ENCODE data around the gene ATXN1.

Gene ATXN1

DNA sequence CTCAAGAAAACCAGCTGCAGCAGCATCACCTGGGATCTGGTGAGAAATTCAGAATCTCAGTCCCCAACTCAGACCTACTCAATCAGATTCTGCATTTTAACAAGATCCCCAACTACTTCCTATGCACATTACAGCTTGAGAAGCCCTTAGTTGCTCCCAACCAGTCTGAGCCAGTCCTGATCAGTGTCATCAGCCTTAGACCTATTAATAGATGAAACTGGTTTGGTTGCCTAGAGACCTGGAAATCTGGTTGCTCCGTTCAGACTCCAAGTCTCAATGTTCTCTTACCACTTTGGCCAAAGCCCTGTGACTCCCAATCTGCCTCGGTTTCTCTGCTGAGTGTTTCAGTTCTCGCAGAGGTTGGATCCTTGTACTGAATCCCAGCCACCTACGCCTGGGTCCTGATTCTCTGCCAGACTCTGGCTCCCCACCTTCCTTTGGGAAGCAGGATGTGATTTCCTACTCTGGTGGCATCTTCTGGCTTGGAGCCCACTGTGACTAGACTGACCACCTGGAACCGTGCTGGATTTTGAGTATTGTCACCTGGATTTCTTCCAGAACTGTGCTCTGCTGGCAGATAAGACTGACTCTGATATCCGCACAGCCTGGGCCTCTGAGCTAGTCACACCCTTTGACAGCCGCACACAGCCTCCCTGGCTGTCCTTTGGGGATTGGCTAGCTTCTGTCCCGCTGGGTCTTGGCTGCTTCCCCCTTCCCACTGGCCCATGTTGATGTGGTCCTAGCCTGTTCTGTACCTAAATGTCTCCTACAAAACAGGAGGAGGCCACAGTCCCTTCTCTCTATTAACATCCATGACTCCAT lies 20.3 kb upstream of the ATXN1 start:
- Histone ChIP-seq H3K9me3 (ENCODE audit: control insufficient read depth in 1 of 2, low read length in 2 of 2) (no peaks in the 10 kb centered on the region), H3K4me1 (ENCODE audit: control insufficient read depth in 1 of 2, insufficient read depth in 2 of 2, low read length in 2 of 2) (no peaks in the 10 kb centered on the region), H3K36me3 (ENCODE audit: control insufficient read depth in 1 of 2, insufficient read depth in 2 of 2, low read length in 2 of 2) (no peaks in the 10 kb centered on the region), H3K27ac (ENCODE audit: low read length) (no peak overlapping the region), H3K4me3 (ENCODE audit: low read depth in 1 of 2, low read length in 2 of 2) (no peak overlapping the region), H3K27me3 (ENCODE audit: low read depth, low read length) (no peaks in the 10 kb centered on the region)

DNA sequence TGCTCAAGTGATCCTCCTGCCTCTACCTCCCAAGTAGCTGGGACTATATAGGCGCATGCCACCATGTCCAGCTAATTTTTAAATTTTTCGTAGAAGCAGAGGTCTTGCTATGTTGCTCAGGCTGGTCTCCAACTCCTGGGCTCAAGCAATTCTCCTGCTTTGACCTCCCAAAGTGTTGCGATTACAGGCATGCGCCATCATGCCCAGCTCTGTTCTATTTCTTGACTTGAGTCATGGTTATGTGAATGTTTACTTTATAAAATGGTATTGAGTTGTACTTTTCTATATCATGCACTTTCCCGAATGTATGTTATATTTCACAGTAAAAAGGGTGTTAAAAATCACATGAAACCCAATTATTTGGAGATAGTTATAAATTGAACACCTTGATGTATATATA lies 17.3 kb upstream of the ATXN1 start:
- no peaks in the 10 kb centered on the region for H3K9me3 ChIP-seq (ENCODE audit: control insufficient read depth in 1 of 2, low read length in 2 of 2)
- H3K4me1 ChIP-seq (ENCODE audit: control insufficient read depth in 1 of 2, insufficient read depth in 2 of 2, low read length in 2 of 2), result no peaks in the 10 kb centered on the region
- H3K36me3 ChIP-seq (ENCODE audit: control insufficient read depth in 1 of 2, insufficient read depth in 2 of 2, low read length in 2 of 2), result no peaks in the 10 kb centered on the region
- H3K27me3 ChIP-seq (ENCODE audit: low read depth, low read length), result no peaks in the 10 kb centered on the region
- H3K4me3 ChIP-seq (ENCODE audit: low read depth in 1 of 2, low read length in 2 of 2), result no peak overlapping the region
- no peak overlapping the region for H3K27ac ChIP-seq (ENCODE audit: low read length)

DNA sequence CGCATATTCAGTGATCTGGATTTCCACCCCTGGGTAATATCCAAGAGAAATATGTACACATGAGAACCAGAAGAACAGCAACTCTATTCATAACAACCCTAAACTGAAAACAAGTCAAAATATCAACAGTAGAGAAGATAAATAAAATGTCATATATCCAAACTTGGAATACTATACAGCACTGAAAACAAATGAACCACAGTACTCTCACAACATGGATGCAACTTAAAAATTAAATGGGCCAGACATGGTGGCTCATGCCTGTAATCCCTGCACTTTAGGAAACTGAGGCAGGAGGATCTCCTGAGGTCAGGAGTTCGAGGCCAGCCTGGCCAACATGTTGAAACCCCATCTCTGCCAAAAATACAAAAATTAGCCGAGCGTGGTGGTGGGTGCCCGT lies 16.5 kb upstream of the ATXN1 start:
- no peaks in the 10 kb centered on the region for H3K27me3 ChIP-seq (ENCODE audit: low read depth, low read length)
- H3K9me3 ChIP-seq (ENCODE audit: control insufficient read depth in 1 of 2, low read length in 2 of 2), result no peaks in the 10 kb centered on the region
- H3K4me1 ChIP-seq (ENCODE audit: control insufficient read depth in 1 of 2, insufficient read depth in 2 of 2, low read length in 2 of 2), result no peaks in the 10 kb centered on the region
- H3K27ac ChIP-seq (ENCODE audit: low read length), result no peak overlapping the region
- no peaks in the 10 kb centered on the region for H3K36me3 ChIP-seq (ENCODE audit: control insufficient read depth in 1 of 2, insufficient read depth in 2 of 2, low read length in 2 of 2)
- no peak overlapping the region for H3K4me3 ChIP-seq (ENCODE audit: low read depth in 1 of 2, low read length in 2 of 2)

DNA sequence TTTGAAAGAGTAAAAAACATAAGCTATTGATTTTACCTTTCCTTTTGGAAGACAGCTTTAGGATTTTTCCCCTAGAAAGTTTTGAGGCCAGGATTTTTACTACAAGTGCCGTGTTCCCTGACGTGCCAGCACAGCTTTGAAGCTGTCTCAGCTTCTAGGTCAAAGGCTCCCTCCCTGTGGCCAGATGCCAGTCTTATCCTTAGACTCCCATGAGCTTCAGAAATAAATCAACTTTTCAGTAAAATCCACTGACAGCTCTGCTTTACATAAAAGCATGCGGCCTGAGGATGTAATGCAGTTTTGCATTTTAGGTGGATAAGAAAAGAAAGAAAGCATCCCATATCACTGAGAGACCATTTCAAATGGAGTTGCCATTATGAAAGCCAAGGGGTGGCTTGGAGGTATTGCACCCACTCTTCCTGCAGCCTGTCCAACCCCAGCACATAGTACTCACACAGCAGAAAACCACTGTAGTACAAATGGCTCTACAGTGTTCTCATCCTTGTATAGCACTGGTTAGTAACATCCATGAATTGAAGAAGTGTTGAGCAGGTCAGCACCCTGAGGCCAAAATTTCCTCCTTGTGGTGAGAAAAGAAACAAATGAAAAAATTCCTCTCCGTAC lies 15.2 kb upstream of the ATXN1 start:
- no peaks in the 10 kb centered on the region for H3K36me3 ChIP-seq (ENCODE audit: control insufficient read depth in 1 of 2, insufficient read depth in 2 of 2, low read length in 2 of 2)
- H3K9me3 ChIP-seq (ENCODE audit: control insufficient read depth in 1 of 2, low read length in 2 of 2), result no peaks in the 10 kb centered on the region
- no peak overlapping the region for H3K27ac ChIP-seq (ENCODE audit: low read length)
- no peaks in the 10 kb centered on the region for H3K27me3 ChIP-seq (ENCODE audit: low read depth, low read length)
- no peak overlapping the region for H3K4me3 ChIP-seq (ENCODE audit: low read depth in 1 of 2, low read length in 2 of 2)
- H3K4me1 ChIP-seq (ENCODE audit: control insufficient read depth in 1 of 2, insufficient read depth in 2 of 2, low read length in 2 of 2), result no peaks in the 10 kb centered on the region

DNA sequence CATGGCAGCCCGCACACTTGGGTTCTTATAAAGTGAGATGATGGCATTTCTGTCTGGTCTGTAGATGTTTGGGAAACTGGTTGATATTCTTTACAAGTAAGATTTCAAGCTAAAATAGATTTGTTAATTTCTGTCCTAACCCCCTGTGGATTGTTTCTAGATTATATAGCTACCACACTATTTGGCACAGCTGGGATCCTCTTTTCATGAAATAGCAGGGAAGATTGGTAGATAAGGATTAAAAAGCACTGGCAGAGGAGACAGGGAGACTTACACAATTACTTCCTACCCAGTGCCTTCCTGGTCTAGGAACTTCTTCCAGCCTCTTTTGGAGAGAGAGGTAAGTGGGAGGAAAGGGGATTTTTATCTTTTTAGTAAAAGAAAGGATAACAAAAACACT lies 13.2 kb upstream of the ATXN1 start:
- Histone ChIP-seq H3K4me3 (ENCODE audit: low read depth in 1 of 2, low read length in 2 of 2) (no peak overlapping the region), H3K4me1 (ENCODE audit: control insufficient read depth in 1 of 2, insufficient read depth in 2 of 2, low read length in 2 of 2) (peaks cover 3 to 16% of the 10 kb centered on the region in 2 donors), H3K27me3 (ENCODE audit: low read depth, low read length) (no peaks in the 10 kb centered on the region), H3K9me3 (ENCODE audit: control insufficient read depth in 1 of 2, low read length in 2 of 2) (no peaks in the 10 kb centered on the region), H3K36me3 (ENCODE audit: control insufficient read depth in 1 of 2, insufficient read depth in 2 of 2, low read length in 2 of 2) (no peaks in the 10 kb centered on the region), H3K27ac (ENCODE audit: low read length) (no peak overlapping the region)

DNA sequence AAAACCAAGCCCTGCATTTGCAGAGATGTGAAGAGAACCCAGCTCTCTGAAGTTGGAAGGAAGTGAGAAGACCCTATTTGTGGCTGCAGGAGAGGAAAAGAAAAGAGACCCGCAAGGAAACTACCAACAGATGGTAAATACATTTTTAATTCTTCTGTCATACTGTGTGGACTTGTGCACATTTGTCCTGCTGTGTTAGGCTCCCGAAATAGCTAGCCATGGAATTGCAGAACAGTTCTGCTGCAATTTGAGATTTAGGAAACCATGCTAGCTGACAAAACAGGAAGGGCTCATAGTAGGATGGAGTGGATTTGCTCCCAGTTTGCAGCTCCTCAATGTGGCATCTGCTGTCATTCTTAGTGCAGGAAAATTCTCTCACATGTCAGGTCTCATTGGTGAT lies 12.1 kb upstream of the ATXN1 start:
- Histone ChIP-seq H3K27ac (ENCODE audit: low read length) (no peak overlapping the region), H3K4me1 (ENCODE audit: control insufficient read depth in 1 of 2, insufficient read depth in 2 of 2, low read length in 2 of 2) (peaks cover 13 to 27% of the 10 kb centered on the region in 2 donors), H3K36me3 (ENCODE audit: control insufficient read depth in 1 of 2, insufficient read depth in 2 of 2, low read length in 2 of 2) (no peaks in the 10 kb centered on the region), H3K9me3 (ENCODE audit: control insufficient read depth in 1 of 2, low read length in 2 of 2) (no peaks in the 10 kb centered on the region), H3K4me3 (ENCODE audit: low read depth in 1 of 2, low read length in 2 of 2) (no peak overlapping the region), H3K27me3 (ENCODE audit: low read depth, low read length) (no peaks in the 10 kb centered on the region)

DNA sequence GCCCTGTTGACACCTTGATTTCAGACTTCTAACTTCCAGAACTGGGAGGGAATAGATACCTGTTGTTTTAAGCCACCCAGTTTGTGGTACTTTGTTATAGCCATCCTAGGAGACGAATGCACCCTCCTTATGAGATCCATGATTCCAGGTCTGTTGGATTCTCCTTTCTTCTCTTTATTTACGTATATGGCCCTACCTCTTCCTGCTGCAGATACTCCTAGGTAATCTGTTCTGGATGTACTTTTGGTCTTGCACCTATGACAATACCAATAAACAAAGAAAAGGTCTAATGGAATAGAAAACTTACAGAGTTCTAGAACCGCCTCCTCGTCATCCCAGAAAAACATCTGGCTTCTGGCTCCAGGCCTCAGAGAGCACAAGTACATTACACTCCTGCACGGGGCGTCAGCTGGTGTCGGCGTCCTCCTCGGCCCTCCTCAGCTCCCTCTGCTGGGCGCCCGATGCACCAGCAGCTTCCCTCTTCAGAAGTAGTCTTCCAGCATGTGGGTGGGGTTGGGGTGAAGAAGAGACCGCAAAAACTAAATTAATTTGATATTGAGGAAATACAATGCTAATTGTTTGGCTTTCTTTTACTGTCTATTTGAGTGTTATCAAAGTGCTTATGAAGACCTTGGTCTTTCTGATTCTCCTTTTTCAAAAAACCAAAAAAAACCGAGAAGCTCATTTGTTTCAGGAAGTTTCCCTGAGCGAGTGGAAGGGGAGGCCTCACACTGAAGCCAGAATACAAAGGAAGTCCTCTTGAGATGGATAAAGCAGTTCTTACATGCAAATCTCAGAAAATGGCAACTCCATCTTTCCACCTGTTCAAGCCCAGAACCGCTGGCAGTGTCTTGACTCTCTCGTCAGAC lies 9.7 kb upstream of the ATXN1 start:
- no peaks in the 10 kb centered on the region for H3K9me3 ChIP-seq (ENCODE audit: control insufficient read depth in 1 of 2, low read length in 2 of 2)
- H3K36me3 ChIP-seq (ENCODE audit: control insufficient read depth in 1 of 2, insufficient read depth in 2 of 2, low read length in 2 of 2), result no peaks in the 10 kb centered on the region
- H3K27ac ChIP-seq (ENCODE audit: low read length), result peak overlapping the region; percentile 3
- H3K4me1 ChIP-seq (ENCODE audit: control insufficient read depth in 1 of 2, insufficient read depth in 2 of 2, low read length in 2 of 2), result peaks cover 15 to 35% of the 10 kb centered on the region in 2 donors
- no peak overlapping the region for H3K4me3 ChIP-seq (ENCODE audit: low read depth in 1 of 2, low read length in 2 of 2)
- no peaks in the 10 kb centered on the region for H3K27me3 ChIP-seq (ENCODE audit: low read depth, low read length)

DNA sequence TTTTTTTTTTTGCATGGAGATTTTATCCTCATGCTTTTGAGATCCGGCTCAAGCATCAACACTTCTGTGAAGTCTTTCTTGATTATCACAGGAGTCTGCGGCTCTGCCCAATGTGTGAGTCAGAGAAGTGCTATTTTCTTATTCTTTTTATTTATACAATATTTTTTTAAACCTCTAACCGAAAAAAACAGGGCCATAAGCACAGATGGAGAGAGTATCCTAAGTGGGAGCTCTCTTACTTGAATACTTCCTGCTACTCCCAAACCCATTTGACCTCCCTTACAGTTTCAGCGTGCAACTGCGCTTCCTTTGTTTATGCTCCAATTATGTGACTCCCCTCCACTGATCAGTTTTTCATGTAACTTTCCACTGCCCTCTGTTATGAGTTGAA lies 8.7 kb upstream of the ATXN1 start:
- Histone ChIP-seq H3K36me3 (ENCODE audit: control insufficient read depth in 1 of 2, insufficient read depth in 2 of 2, low read length in 2 of 2) (no peaks in the 10 kb centered on the region), H3K4me1 (ENCODE audit: control insufficient read depth in 1 of 2, insufficient read depth in 2 of 2, low read length in 2 of 2) (peaks cover 15 to 35% of the 10 kb centered on the region in 2 donors), H3K27me3 (ENCODE audit: low read depth, low read length) (no peaks in the 10 kb centered on the region), H3K4me3 (ENCODE audit: low read depth in 1 of 2, low read length in 2 of 2) (no peak overlapping the region), H3K9me3 (ENCODE audit: control insufficient read depth in 1 of 2, low read length in 2 of 2) (no peaks in the 10 kb centered on the region), H3K27ac (ENCODE audit: low read length) (no peak overlapping the region)

DNA sequence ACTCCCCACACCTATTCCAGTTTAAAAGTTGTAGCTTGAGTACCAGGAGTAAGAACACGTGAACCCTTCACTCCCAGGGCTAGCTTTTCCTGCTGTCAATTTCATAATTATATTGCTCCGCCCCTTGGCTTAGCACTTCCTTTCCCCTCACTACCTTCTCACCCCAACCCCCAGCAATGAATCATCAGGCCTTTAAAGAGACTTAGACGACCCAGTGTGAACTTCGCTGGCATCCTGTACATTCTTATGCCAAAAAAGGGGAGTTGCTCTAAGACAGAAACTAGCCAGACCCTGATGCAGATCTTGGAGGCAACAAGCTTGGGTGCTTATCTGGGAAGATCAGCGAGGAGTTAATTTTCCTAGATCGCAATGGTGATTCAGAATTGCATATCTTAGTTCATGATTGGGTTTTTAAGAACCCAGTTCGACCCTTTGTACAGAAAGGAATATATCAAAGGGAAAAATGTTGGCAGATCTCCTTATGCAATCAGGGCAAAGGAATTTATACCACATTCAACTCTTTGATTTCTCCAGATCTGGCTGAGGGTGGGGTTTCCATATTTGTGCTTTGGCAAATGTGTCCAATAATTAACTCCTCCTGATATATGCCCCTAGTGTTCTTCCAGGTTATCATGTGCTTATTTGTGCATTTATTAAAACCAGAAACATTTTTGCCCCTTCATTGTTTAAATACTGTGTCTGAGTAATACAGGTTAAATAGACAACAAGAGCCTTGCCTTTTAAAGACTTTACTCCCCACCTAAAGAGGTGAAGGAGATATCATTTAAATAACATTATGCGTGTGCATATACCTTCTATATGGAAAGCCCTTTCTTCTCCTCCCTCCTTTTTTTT lies 8.1 kb upstream of the ATXN1 start:
- Histone ChIP-seq H3K27me3 (ENCODE audit: low read depth, low read length) (no peaks in the 10 kb centered on the region), H3K27ac (ENCODE audit: low read length) (peak overlapping the region; percentile 76), H3K4me1 (ENCODE audit: control insufficient read depth in 1 of 2, insufficient read depth in 2 of 2, low read length in 2 of 2) (peaks cover 15 to 35% of the 10 kb centered on the region in 2 donors), H3K4me3 (ENCODE audit: low read depth in 1 of 2, low read length in 2 of 2) (no peak overlapping the region), H3K9me3 (ENCODE audit: control insufficient read depth in 1 of 2, low read length in 2 of 2) (no peaks in the 10 kb centered on the region), H3K36me3 (ENCODE audit: control insufficient read depth in 1 of 2, insufficient read depth in 2 of 2, low read length in 2 of 2) (no peaks in the 10 kb centered on the region)

DNA sequence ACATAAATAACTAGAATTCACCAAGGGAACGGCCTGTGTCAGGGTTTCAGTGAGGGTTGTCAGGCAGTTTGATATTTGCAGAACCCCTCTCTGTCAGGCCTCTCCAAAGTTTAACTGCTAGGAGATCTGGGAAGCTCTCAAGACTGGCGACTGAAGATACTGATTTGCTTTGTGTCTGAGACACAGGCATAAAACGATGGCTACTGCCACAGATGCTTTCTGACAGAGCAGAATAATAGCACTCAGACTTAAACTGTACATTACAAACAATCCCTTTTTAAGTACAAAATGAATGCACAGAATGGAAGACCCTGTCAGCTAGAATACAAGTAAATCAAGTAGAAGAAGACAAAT lies 7.2 kb upstream of the ATXN1 start:
- H3K9me3 ChIP-seq (ENCODE audit: control insufficient read depth in 1 of 2, low read length in 2 of 2), result no peaks in the 10 kb centered on the region
- H3K27ac ChIP-seq (ENCODE audit: low read length), result peak overlapping the region; percentile 76
- peaks cover 15 to 42% of the 10 kb centered on the region in 2 donors for H3K4me1 ChIP-seq (ENCODE audit: control insufficient read depth in 1 of 2, insufficient read depth in 2 of 2, low read length in 2 of 2)
- H3K4me3 ChIP-seq (ENCODE audit: low read depth in 1 of 2, low read length in 2 of 2), result no peak overlapping the region
- H3K36me3 ChIP-seq (ENCODE audit: control insufficient read depth in 1 of 2, insufficient read depth in 2 of 2, low read length in 2 of 2), result no peaks in the 10 kb centered on the region
- H3K27me3 ChIP-seq (ENCODE audit: low read depth, low read length), result no peaks in the 10 kb centered on the region

Measured in muscle layer of duodenum (tissue), 2 donors.